GM21526 (cell line): Measurements from ENCODE around the gene MMEL1.
"Not testable (repeated sequence)": the region's sequence is repeated elsewhere in the genome, so short reads cannot be mapped to it uniquely, and the experiment has no call there.

ENCODE experiments used
- ATAC-seq: cut with Tn5 transposase; IDR thresholded peaks from one replicate; pipeline ENCODE4 v1.9.1; 2021; ENCODE audit warnings: moderate library complexity; ENCODE audit not compliant: unreplicated experiment, low FRiP score

The MMEL1 gene

DNA sequence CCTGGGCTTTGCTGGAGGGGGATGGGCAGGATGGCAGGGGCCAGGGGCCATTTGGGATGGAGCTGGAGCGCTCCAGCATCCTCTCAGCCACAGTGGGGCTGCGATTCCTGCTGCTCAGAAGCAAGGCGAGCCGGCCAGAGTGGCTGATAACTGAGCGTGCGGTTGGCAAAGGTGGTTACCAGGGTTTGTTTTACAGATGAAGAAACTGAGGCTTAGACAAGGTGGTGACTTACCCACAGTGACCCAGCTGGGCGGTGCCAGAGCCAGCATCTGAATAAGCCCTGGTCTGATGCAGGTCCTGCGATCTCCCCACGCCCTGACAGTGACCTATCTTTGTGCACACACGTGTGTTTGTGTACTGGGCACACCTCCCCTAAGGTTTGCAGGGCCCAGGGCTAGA lies 52.1 kb downstream of the MMEL1 start:
- no peak for ATAC-seq

DNA sequence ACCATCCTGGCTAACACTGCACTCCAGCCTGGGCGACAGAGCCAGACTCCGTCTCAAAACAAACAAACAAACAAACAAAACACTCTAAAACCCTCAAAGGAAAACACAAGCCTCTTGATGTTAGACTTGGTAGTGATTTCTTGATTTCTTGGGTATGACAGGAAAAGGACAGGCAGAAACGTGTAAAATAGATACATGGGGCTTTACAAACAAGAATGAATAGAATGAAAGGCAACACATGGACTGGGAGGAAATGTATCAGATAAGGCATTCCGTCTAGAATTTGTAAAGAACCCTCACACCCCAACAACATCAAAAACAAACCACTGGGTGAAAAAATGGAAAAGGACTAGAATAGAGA lies 54.1 kb downstream of the MMEL1 start:
- ATAC-seq: no peak

DNA sequence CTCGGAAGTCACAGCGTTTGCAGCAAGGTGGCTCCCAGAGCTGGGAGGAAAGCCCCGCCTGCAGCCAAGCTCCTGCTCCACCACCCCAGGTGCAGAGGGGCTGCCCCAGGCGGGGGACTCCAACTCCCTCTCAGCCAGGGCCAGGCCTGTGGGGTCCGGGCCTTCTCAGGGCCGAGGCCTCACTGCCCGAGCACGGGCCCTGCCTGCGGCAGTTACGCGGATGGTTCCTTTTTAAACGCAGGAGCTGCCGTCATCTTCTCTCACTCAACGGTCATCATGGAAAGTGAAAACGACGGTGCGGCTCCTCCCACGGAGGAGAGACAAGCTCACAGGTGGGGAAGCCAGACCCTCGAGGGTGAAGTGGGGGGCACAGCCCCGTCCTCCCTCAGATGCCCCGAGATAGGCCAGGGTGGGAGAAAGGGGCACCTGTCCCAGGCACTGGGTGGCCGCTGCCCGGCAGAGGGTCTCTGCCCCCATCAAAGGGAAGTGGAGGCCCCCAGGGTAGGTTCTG lies 55.2 kb downstream of the MMEL1 start:
- ATAC-seq: peak; percentile 40

DNA sequence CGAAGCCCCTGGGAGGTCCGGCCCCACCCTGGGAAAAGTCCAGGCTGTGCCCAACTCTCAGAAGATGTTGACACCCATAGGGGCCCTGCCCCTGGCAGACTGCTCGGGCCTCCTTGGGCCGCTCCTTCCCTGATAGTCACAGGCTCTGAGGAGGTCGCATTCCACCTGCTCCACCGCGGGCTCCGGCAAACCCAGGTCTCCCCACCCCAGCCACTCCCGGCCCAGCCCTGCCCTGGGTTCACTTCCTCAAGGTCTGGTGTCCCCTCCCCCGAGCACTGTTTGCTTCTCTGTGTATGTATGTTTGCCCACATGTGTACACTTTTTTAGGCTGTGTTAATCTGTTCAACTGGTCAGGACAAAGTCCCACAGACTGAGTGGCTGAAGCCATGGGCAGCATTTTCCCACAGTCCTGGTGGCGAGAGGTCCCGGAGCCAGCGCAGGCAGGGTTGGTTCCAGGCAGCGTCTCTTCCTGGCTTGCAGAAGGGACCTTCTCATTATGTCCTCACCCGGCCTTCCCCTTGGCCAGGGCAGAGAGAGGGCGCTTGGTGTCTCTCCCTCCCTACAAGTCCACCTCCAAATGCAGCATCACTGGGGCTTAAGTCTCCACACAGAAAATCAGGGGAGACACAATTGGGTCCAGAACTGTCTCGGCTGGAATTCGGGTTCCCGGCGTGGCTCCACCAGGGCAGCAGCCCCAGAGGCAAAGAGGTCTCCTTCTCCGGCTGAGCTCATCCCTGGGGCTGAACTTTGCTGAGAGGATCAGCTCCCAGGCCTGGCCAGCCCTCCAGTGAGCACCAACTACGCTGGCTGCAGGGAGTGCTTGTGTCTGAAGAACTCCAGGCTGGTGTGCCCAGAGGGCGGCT lies 56.8 kb downstream of the MMEL1 start:
- ATAC-seq: peak; percentile 13

DNA sequence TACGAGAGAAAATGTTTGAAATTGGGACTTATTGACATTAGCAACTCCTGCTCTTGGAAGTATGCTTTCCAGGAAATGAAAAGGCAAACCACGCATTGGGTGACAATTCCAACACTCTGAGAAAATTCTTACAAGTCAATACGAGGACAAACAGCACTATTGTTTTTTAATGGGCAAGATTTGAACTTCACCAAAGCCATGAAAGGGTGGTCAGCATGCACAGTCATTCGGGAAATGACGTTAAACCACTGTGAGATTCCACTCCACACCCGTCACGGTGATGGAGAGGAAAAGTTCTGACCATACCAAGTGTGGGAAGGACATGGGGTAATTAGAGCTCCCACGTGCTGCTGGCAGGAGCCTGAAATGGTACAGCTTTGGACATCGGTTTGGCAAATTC lies 58.5 kb downstream of the MMEL1 start:
- ATAC-seq: no peak

DNA sequence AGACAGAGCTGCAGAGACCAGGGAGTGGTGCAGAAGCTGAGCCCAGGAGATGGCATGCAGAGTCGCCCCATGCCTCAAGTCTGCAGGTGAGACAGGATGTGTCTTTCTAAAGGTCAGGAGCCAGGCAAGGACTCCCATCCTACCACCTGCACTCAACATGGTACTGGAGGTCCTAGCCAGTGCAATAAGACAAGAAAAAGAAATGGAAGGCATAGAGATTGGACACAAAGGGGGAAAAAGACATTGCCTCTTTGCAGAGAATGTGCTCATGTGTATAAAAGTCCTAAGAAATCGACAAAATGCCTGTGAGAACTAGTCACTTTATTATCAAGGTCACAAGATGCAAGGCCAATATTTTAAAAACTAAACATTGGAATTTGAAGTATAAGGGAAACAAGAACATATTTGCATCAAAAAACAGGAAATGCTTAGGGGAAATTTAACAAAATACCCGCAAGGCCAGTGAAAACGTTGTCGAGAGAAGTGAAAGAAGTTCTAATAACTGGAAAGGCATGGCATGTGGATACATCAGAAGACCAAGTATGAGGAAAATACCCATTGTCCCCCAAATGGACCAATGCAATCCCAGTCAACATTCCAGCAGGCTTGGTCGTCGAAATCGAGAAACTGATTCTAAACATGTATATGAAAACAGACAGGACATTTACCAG lies 59.4 kb downstream of the MMEL1 start:
- no peak for ATAC-seq

DNA sequence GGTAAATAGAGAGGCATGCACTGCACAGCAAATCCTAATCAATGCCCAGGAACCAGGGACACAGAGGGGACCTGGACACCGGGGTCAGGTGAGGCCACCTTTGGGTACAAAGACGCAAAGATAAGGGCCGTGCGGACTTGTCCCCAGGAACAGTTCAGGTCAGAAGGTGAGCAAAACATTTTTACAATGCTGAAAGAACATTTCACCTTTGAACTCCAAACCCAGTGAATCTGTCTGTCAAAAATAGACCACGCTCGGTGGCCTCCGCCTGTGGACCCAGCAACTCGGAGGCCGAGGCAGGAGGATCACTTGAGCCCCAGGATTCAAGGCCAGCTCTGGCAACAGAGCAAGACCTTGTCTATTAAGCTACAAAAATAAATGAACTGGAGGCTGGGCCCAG lies 61.5 kb downstream of the MMEL1 start:
- no peak for ATAC-seq

DNA sequence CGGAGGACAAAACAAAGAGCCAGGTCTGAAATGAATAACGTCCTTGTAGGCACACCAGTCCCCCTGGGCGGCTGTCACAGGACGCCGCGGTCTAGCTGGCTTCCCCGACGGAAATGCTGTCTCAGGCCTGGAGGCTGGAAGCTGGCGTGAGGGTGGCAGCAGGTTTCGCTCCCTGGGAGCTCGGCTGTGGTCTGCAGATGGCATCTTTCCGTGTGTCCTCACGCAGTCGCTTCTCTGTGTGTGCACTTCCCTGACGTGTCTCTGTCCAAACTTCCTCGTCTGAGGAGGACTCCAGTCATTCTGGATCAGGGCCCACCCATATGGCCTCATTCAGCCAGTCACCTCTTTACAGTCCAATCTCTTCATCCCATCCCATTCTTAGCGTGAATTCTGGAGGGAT lies 62.5 kb downstream of the MMEL1 start:
- no peak for ATAC-seq

DNA sequence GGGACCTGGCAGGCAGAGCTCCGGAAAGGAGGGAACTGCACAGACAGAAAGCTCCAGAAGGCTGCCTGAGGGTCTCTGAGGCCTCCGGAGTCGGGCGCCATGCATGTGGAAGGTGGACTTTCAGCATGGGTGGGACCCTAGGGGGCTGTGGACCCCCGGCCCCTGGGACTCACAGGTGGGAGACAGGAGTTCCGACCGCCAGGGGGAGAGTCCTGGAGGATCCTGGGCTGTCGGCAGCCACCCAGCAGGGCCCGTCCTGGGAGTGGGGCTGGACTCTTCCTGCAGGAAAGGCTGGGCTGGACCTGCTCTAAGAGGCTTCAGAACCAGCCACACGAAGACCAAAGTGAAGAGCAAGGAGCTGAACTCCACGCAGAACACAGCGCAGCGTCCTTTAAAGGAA lies 63.1 kb downstream of the MMEL1 start:
- ATAC-seq: not testable (repeated sequence)

DNA sequence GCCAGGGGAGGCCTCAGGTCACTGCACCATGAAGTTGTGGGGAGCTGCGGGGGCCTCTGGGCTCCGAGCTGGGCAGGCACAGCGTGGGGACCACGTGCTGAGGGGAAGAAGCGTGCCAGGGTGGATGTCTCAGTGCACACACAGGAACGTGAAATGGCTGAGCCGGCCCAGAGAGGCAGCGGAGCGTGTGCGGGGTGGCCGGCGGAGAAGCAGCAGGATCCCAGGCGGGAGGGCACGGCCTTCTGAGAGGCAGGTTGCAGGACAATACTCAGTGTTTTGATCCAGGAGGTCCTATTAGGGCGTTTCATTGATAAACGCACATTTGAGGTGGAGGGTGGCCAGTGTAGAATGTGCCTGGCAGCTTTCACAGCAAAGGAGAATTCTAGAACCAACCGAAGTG lies 63.8 kb downstream of the MMEL1 start:
- ATAC-seq: no peak

DNA sequence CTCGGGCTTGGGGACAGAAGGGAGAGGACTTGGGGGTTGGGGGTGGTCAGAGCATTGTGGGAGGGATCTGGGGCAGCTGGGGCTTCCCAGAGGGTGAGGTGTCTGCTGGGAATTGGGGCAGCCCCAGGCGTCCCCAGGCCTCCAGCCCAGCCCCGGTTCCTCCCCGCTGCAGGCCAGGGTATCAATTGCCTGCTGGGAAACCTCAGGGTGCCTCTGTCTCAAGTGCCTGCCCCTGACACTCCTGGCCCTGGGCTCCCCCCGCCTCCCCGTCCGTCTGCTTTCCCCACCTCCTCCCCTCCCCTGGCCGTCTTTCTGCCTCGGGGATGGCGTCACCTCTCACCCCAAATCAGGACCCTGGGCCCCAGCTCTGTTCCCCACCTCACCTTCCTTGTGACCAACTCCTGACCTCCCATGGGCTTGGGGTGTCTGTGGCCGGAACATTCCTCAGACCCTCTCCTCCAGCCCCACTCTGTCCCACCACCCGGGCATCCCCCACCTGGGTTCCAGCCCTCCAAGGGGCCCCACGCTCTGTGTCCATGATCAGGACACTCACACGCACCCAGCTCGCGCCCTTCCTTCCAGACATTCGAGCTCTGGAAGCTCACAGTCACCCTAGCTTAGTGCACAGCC lies 64.5 kb downstream of the MMEL1 start:
- not testable (repeated sequence) for ATAC-seq

DNA sequence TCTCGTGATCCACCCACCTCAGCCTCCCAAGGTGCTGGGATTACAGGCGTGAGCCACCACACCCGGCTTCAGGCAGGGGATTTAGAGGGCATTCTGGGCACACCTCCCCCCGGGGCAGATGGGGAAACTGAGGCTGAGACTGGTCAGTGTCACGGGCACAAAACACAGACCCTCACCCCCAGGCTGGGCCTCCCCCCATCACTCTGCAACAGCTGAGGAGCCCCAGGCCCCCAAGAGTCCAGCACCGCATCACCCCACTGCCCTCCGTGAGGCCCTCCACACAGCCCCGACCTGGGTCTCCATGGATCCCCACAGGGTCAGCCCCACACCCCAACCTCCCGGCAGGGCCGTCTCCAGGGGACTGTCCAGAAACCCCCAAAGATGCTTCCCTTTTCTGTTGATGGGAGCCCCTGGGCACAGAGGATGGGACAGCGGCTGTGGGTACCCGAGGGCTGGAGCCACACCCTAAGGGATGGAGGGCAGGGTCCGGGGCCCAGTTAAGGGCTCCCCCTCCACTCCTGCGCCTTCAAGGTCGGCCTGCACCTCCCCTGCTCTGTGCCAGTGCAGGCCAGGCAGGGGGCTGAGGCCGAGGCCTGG lies 65.6 kb downstream of the MMEL1 start:
- ATAC-seq: no peak

DNA sequence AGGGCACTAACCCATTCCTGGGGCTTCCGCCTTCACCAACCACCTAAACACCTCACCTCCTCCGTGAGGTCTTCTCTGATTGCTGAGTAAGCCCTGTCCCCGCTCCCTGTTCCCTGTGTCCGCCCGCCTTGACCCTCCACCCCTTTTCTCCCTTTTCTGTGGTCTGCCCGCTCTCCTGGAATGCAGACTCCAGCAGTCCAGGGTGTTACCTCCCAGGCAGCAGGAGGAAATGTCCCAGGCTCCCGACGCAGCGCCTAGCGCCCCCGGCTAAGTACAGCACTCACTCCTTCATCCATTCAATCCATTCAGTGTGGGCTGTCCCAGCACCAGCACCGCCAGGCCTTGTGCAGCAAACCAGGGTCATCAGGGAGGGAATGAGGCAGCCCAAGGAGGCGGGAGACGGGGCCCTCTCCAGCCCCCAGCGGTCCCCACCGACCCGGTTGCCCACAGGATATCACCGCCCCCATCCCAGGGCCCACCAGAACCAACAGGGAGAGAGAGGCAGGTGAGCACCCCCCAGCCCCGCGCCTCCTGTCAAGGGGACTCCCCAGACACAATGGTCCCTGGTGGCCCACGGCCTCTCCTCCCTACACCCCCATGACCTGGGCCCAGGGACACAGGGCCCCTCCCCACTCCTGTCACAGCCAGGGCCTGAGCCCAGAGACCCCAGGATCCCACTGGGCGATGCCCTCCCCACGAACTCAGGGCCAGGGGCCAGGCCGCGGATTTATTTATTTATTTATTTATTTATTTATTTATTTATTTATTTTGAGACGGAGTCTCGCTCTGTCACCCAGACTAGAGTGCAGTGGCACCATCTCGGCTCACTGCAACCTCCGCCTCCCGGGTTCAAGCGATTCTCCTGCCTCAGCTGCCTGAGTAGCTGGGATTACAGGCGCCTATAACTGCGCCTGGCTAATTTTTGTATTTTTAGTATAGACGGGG lies 66.4 kb downstream of the MMEL1 start:
- ATAC-seq: no peak

DNA sequence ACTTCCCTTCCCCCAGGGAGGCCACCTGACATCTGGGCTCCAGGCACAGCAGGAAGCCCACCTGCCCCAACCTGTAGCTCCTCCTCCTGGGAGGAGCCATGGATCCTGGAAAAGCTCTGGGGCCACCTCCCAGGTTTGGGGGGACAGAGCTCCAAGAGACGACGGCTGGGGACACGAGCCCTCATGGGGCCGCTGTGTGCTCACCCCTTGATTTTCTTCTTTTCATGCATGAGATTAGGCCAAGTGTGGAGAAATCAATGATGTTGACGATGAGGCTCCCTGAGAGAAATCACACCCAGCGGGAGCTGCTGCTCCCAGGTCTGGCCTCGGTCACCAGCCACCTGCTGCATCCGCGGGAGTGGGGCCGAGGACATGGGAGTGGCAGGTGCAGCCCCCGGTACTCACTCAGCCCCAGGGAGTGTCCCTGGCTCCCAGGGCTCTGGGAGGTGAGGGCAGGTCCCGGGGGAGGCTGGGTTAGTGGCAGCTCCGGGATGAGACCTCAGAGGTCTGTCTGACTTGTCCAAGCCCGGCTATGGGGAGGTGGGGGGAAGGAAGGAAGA lies 67.9 kb downstream of the MMEL1 start:
- no peak for ATAC-seq

DNA sequence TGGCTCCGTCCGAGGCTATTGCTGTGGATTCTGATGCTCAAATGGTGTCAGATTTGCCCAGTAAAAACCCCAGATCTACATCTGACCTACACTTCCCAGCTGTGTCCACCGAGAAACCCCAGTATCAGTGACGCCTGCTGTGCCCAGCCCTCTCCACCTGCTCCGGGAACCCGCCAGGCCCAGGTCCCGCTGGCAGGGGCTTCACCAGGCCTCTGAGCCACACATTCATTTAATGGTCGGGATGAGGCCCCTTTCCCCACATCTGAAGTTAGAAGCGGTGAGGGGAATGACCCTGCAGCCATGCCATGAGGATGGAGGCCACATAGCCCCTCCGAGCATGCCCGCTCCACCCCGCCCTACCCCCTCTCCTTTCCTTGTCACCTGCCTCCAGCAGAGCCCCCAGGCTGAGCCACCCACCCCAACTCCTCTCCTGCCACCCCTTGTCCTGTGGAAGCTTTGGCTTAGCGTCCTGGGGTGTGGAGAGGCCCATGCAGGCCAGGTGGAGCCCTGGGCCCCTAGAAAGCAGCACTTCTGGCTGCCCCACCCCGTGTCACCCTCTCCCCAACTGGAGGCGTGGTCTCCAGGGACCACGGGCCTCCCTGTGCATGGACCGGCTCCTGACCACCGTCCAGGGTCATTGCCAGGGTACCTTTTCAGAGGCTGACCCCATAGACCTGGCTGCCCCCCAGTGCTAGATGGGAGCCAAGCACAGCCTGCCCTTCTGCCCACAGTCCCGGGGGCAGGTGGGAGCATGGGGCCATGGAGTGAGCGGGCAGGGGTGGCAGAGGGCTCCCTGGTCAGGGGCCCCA lies 68.6 kb downstream of the MMEL1 start:
- no peak for ATAC-seq

DNA sequence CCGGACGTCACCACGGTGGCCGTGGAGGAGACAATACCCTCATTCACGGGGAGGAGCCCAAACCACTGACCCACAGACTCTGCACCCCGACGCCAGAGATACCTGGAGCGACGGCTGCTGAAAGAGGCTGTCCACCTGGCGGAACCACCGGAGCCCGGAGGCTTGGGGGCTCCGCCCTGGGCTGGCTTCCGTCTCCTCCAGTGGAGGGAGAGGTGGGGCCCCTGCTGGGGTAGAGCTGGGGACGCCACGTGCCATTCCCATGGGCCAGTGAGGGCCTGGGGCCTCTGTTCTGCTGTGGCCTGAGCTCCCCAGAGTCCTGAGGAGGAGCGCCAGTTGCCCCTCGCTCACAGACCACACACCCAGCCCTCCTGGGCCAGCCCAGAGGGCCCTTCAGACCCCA lies 69.6 kb downstream of the MMEL1 start:
- ATAC-seq: no peak

DNA sequence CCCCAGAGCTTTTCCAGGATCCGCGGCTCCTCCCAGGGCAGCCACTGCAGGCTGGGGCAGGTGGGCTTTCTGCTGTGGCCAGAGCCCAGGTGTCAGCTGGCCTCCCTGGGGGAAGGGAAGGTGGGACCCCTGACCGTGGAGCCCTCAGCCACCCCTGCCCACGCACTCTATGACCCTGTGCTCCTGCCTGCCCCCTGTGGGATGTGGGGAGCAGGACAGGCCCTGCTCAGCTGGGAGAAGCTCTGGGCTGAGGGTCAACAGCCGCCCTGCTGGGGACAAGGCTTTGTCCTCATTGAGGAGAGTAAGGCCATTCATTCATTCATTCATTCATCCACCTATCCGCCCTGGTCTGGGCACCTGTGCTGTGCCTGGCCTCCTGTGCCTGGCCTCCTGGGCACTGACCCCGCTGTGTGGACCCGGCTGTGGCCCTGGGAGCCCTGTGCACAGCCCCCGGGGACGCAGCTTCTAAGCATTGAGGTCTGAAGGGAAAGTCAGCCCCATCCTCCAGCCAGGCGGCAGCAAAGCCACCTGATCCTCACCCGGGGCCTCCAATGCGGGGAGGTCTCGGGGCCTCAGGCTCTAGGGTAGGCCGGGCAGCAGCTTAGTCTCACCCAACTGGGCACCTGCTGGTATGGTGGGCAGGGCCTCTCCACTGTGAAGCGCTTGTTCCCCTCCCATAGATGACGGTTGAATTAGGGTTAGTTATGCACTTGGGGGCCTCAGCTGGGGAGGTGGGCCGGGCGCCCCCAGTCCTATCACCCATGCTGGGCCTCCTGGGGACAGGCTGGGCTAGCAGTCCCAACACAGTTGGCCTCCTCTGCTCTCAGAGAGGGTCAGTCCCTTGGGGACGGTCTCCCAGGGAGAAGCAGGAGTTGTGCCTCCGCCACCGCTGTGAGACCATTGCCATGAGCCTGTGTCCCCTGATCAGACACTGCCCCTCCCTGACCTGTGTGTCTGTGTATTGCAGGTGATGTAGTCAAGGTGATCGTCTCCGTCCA lies 70.6 kb downstream of the MMEL1 start:
- ATAC-seq: no peak

DNA sequence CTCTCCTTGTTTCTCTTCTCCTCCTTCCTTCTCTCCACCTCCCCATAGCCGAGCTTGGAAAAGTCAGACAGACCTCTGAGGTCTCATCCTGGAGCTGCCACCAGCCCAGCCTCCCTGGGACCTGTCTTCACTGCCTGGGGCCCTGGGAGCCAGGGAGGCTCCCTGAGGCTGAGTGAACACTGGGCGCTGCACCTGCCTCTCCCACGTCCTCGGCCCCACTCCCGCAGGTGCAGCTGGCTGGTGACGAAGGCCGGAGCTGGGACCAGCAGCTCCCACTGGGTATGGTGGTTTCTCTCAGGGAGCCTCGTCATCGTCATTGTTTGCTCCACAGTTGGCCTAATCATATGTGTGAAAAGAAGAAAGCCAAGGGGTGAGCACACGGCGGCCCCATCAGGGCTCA lies 71.4 kb downstream of the MMEL1 start:
- ATAC-seq: no peak
